BLaER1 treated with 17β-estradiol and CSF1 and Interleukin-3, amounts not matched to agents 10 nM and 100 nM (cell line): ENCODE measurements around the gene MAP3K2.

Experiments
- H3K27ac ChIP-seq, 11 experiments: shearing (Covaris generic); formaldehyde crosslinking; 2 replicates each; pipeline ENCODE4 v1.8.1; 2022
- H3K27me3 ChIP-seq, 11 experiments: shearing (Covaris generic); formaldehyde crosslinking; 2 replicates each; pipeline ENCODE4 v1.8.1; 2022
- H3K36me3 ChIP-seq, 11 experiments: shearing (Covaris generic); formaldehyde crosslinking; 2 replicates each; pipeline ENCODE4 v1.8.1; 2022
- H3K4me1 ChIP-seq, 10 experiments: shearing (Covaris generic); formaldehyde crosslinking; 2 replicates each; pipeline ENCODE4 v1.8.1; 2022
- H3K4me2 ChIP-seq, 11 experiments: shearing (Covaris generic); formaldehyde crosslinking; 2 replicates each; pipeline ENCODE4 v1.8.1; 2022
- H3K4me3 ChIP-seq, 10 experiments: shearing (Covaris generic); formaldehyde crosslinking; 2 replicates each; pipeline ENCODE4 v1.8.1; 2022
- H3K9ac ChIP-seq, 11 experiments: shearing (Covaris generic); formaldehyde crosslinking; 2 replicates each; pipeline ENCODE4 v1.8.1; 2022
- H3K9me3 ChIP-seq, 11 experiments: shearing (Covaris generic); formaldehyde crosslinking; replicated peaks in 1 of 11; 2 replicates each; pipeline ENCODE4 v1.8.1; 2022
- H4K20me1 ChIP-seq, 11 experiments: shearing (Covaris generic); formaldehyde crosslinking; 2 replicates each; pipeline ENCODE4 v1.8.1; 2022
- Cebpa-rat ChIP-seq, 11 experiments: shearing (Covaris generic); IDR thresholded peaks; 2 replicates each; pipeline ENCODE4 v1.8.1; 2022

MAP3K2 gene

GRCh38 chr2:127387655-127388422, at the start of gene MAP3K2:
Gene MAP3K2, minus strand, starts transcription at chr2:127387975. Its CDS starts 44,846 bp downstream, at chr2:127343129.
- Histone ChIP-seq H3K27me3 (no peaks in the 10 kb centered on the region), H3K4me1 (peaks cover 52 to 68% (median 60%) of the 10 kb centered on the region in 10 experiments), H3K9me3 (no peaks in the 10 kb centered on the region), H3K4me3 (peak within 1 kb of the TSS; percentile 83 to 98 (median 92)), H3K36me3 (peaks cover 0 to 21% (median 5%) of the 10 kb centered on the region in 11 experiments; a peak in 11 of 22 replicates), H3K9ac (peak within 1 kb of the TSS; percentile 99 to 100 (median 99)), H3K27ac (peak within 1 kb of the TSS; percentile 98 to 100 (median 99)), H3K4me2 (peak within 1 kb of the TSS; percentile 79 to 98 (median 92)), H4K20me1 (peaks cover 20 to 43% (median 40%) of the 10 kb centered on the region in 11 experiments; a peak in 19 of 22 replicates)
- no peak for TF ChIP-seq Cebpa-rat (IDR thresholded peaks at IDR 0.05)

GRCh38 chr2:127437056-127437455, 49.3 kb upstream of the MAP3K2 start:
- Histone ChIP-seq H3K9ac (no peak overlapping the region), H3K36me3 (no peaks in the 10 kb centered on the region; a peak in 1 of 22 replicates), H3K4me1 (peaks cover 0 to 4% (median 0%) of the 10 kb centered on the region in 10 experiments; a peak in 1 of 20 replicates), H4K20me1 (no peaks in the 10 kb centered on the region), H3K4me2 (peak overlapping the region in 1 of 11 experiments; percentile 2; a peak in 1 of 22 replicates), H3K4me3 (no peak overlapping the region), H3K9me3 (peaks cover 12 to 26% (median 21%) of the 10 kb centered on the region in 11 experiments; a peak in 20 of 22 replicates), H3K27ac (no peak overlapping the region), H3K27me3 (no peaks in the 10 kb centered on the region)
- no peak for TF ChIP-seq Cebpa-rat (IDR thresholded peaks at IDR 0.05)

- H4K20me1 ChIP-seq = no peaks in the 10 kb centered on the region
- no peaks in the 10 kb centered on the region; a peak in 1 of 22 replicates for H3K36me3 ChIP-seq
- peaks cover 0 to 4% (median 0%) of the 10 kb centered on the region in 10 experiments; a peak in 1 of 20 replicates for H3K4me1 ChIP-seq
- no peaks in the 10 kb centered on the region for H3K27me3 ChIP-seq
- H3K9ac ChIP-seq = no peak overlapping the region
- H3K27ac ChIP-seq = no peak overlapping the region
- TF ChIP-seq Cebpa-rat (IDR thresholded peaks at IDR 0.05) = no peak
- H3K4me3 ChIP-seq = no peak overlapping the region
- H3K9me3 ChIP-seq = peaks cover 0 to 4% (median 1%) of the 10 kb centered on the region in 11 experiments; a peak in 7 of 22 replicates
- H3K4me2 ChIP-seq = no peak overlapping the region
These were observed 46.7 kb upstream of the MAP3K2 start for GRCh38 chr2:127434515-127434914.

- no peak overlapping the region for H3K9ac ChIP-seq
- H3K4me3 ChIP-seq = no peak overlapping the region
- H3K27me3 ChIP-seq = no peaks in the 10 kb centered on the region
- H3K4me2 ChIP-seq = no peak overlapping the region
- TF ChIP-seq Cebpa-rat (IDR thresholded peaks at IDR 0.05) = no peak
- H3K4me1 ChIP-seq = no peaks in the 10 kb centered on the region
- no peaks in the 10 kb centered on the region for H4K20me1 ChIP-seq
- no peaks in the 10 kb centered on the region; a peak in 1 of 22 replicates for H3K36me3 ChIP-seq
- H3K27ac ChIP-seq = no peak overlapping the region
- no peaks in the 10 kb centered on the region for H3K9me3 ChIP-seq
These were observed 43.7 kb upstream of the MAP3K2 start for GRCh38 chr2:127431408-127432023.

GRCh38 chr2:127429844-127430425, 42.2 kb upstream of the MAP3K2 start:
- H3K4me2 ChIP-seq = no peak overlapping the region
- no peak overlapping the region for H3K27ac ChIP-seq
- H3K36me3 ChIP-seq = no peaks in the 10 kb centered on the region; a peak in 1 of 22 replicates
- no peaks in the 10 kb centered on the region for H3K9me3 ChIP-seq
- H4K20me1 ChIP-seq = peaks cover 0 to 1% (median 0%) of the 10 kb centered on the region in 11 experiments; a peak in 1 of 22 replicates
- no peak overlapping the region for H3K9ac ChIP-seq
- H3K4me3 ChIP-seq = no peak overlapping the region
- peaks cover 0 to 3% (median 0%) of the 10 kb centered on the region in 11 experiments; a peak in 2 of 22 replicates for H3K27me3 ChIP-seq
- no peak for TF ChIP-seq Cebpa-rat (IDR thresholded peaks at IDR 0.05)
- H3K4me1 ChIP-seq = peaks cover 0 to 2% (median 0%) of the 10 kb centered on the region in 10 experiments; a peak in 1 of 20 replicates

GRCh38 chr2:127429291-127429690, 41.5 kb upstream of the MAP3K2 start:
- peaks cover 0 to 4% (median 0%) of the 10 kb centered on the region in 11 experiments; a peak in 2 of 22 replicates for H4K20me1 ChIP-seq
- no peaks in the 10 kb centered on the region for H3K9me3 ChIP-seq
- H3K27ac ChIP-seq = no peak overlapping the region
- H3K4me2 ChIP-seq = no peak overlapping the region
- H3K36me3 ChIP-seq = no peaks in the 10 kb centered on the region; a peak in 1 of 22 replicates
- no peak overlapping the region for H3K9ac ChIP-seq
- no peak for TF ChIP-seq Cebpa-rat (IDR thresholded peaks at IDR 0.05)
- peaks cover 0 to 10% (median 4%) of the 10 kb centered on the region in 11 experiments; a peak in 11 of 22 replicates for H3K27me3 ChIP-seq
- no peak overlapping the region for H3K4me3 ChIP-seq
- peaks cover 0 to 7% (median under 1%) of the 10 kb centered on the region in 10 experiments; a peak in 1 of 20 replicates for H3K4me1 ChIP-seq

- H4K20me1 ChIP-seq = peaks cover 0 to 4% (median 0%) of the 10 kb centered on the region in 11 experiments; a peak in 2 of 22 replicates
- H3K27me3 ChIP-seq = peaks cover 0 to 15% (median 10%) of the 10 kb centered on the region in 11 experiments; a peak in 17 of 22 replicates
- no peak overlapping the region for H3K4me2 ChIP-seq
- peaks cover 0 to 9% (median 3%) of the 10 kb centered on the region in 10 experiments; a peak in 9 of 20 replicates for H3K4me1 ChIP-seq
- no peak for TF ChIP-seq Cebpa-rat (IDR thresholded peaks at IDR 0.05)
- no peaks in the 10 kb centered on the region for H3K9me3 ChIP-seq
- no peak overlapping the region for H3K27ac ChIP-seq
- no peak overlapping the region for H3K9ac ChIP-seq
- H3K4me3 ChIP-seq = no peak overlapping the region
- no peaks in the 10 kb centered on the region; a peak in 1 of 22 replicates for H3K36me3 ChIP-seq
These were observed 41.0 kb upstream of the MAP3K2 start for GRCh38 chr2:127428815-127429109.

GRCh38 chr2:127428057-127428814, 40.5 kb upstream of the MAP3K2 start:
- Histone ChIP-seq H4K20me1 (peaks cover 0 to 8% (median 3%) of the 10 kb centered on the region in 11 experiments; a peak in 8 of 22 replicates), H3K27me3 (peaks cover 5 to 20% (median 15%) of the 10 kb centered on the region in 11 experiments), H3K36me3 (no peaks in the 10 kb centered on the region; a peak in 1 of 22 replicates), H3K4me3 (no peak overlapping the region), H3K4me2 (no peak overlapping the region), H3K27ac (no peak overlapping the region), H3K9ac (no peak overlapping the region), H3K9me3 (no peaks in the 10 kb centered on the region), H3K4me1 (peaks cover 5 to 14% (median 8%) of the 10 kb centered on the region in 10 experiments)
- TF ChIP-seq Cebpa-rat (IDR thresholded peaks at IDR 0.05) = no peak
